Mucosa of descending colon (tissue), 3 donors: ENCODE measurements around the gene OPN4. TPM values are rescaled to one million over a fixed set of nuclear protein-coding genes. Genes with fewer than 3 reads are reported as not detected.

Experiments
- ATAC-seq: fragments of 200-7000 bp; cut with Tn5 transposase; one replicate; pipeline ENCODE4 v1.9.1; 2020; ENCODE audit warnings: mild to moderate bottlenecking, moderate library complexity
- DNase-seq, 3 donors: peaks; one replicate each; pipeline ENCODE4 v3.0.0-alpha.2; 2020
- H3K36me3 ChIP-seq: fragments of 200-600 bp; one replicate; pipeline ENCODE4 v1.8.0; 2021; ENCODE audit warnings: low read depth, mild to moderate bottlenecking
- H3K4me1 ChIP-seq: fragments of 200-600 bp; one replicate; pipeline ENCODE4 v1.8.0; 2021; ENCODE audit warnings: low read depth, mild to moderate bottlenecking
- H3K4me3 ChIP-seq: fragments of 200-600 bp; one replicate; pipeline ENCODE4 v1.8.0; 2021; ENCODE audit warnings: mild to moderate bottlenecking
- H3K9me3 ChIP-seq: fragments of 200-600 bp; one replicate; pipeline ENCODE4 v1.8.0; 2021; ENCODE audit warnings: mild to moderate bottlenecking
- intact Hi-C, 2 donors: fragments of 100-400 bp; cut with DNase I in 1 of 2; cut with micrococcal nuclease in 1 of 2; formaldehyde crosslinking; loops; one replicate each; pipeline versions ENCODE4 v1.11.0 to v1.11.1; 2022; cut with DNase I, micrococcal nuclease
- total RNA-seq, 3 donors: library from RNA; stranded (reverse); fragmentation: NEBNext Ultra II Directional in 2 of 3; extraction: Animal tissue kit (Norgen Biotek cat#: 25700) in 2 of 3; gene quantifications; one replicate each; pipeline versions ENCODE4 v1.2.1 to v1.2.4, GENCODE V29; 2021 to 2023
- TF ChIP-seq, protein P1 (sequence below): fragments of 200-600 bp; IDR thresholded peaks from one replicate; pipeline ENCODE4 v1.8.0; 2022; ENCODE audit warnings: antibody characterized with exemption, mild to moderate bottlenecking
- donor health status: DM: no; HTN: no; CAD: no; lungs with moderate emphysema.
- donor health status: DM: no; HTN: no; CAD: no.
- donor health status: DM: no; HTN: yes; CAD: no.

Gene OPN4
- total RNA-seq, 3 donors from 2014 or later = 0.20 TPM; not detected in 2

GRCh38 chr10:86651631-86652331, 2.6 kb upstream of the OPN4 start:
- DNase-seq = no peak
- Histone ChIP-seq H3K4me3 (no peak overlapping the region), H3K4me1 (peaks cover 12% of the 10 kb centered on the region)

GRCh38 chr10:86652361-86653202, 1.8 kb upstream of the OPN4 start:
- Histone ChIP-seq H3K4me1 (peaks cover 12% of the 10 kb centered on the region), H3K4me3 (no peak overlapping the region), H3K36me3 (no peaks in the 10 kb centered on the region), H3K9me3 (no peaks in the 10 kb centered on the region)
- intact Hi-C loops = no loop called here
- no peak for DNase-seq
- TF ChIP-seq, protein P1, sequence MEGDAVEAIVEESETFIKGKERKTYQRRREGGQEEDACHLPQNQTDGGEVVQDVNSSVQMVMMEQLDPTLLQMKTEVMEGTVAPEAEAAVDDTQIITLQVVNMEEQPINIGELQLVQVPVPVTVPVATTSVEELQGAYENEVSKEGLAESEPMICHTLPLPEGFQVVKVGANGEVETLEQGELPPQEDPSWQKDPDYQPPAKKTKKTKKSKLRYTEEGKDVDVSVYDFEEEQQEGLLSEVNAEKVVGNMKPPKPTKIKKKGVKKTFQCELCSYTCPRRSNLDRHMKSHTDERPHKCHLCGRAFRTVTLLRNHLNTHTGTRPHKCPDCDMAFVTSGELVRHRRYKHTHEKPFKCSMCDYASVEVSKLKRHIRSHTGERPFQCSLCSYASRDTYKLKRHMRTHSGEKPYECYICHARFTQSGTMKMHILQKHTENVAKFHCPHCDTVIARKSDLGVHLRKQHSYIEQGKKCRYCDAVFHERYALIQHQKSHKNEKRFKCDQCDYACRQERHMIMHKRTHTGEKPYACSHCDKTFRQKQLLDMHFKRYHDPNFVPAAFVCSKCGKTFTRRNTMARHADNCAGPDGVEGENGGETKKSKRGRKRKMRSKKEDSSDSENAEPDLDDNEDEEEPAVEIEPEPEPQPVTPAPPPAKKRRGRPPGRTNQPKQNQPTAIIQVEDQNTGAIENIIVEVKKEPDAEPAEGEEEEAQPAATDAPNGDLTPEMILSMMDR = no peak
- ATAC-seq = no peak

More at GRCh38 chr10:86651631-86652331, 2.6 kb upstream of the OPN4 start:
- no peaks in the 10 kb centered on the region for H3K36me3 ChIP-seq
- TF ChIP-seq, protein P1 = no peak
- ATAC-seq = no peak
- intact Hi-C loops = no loop called here
- no peaks in the 10 kb centered on the region for H3K9me3 ChIP-seq

DNA sequence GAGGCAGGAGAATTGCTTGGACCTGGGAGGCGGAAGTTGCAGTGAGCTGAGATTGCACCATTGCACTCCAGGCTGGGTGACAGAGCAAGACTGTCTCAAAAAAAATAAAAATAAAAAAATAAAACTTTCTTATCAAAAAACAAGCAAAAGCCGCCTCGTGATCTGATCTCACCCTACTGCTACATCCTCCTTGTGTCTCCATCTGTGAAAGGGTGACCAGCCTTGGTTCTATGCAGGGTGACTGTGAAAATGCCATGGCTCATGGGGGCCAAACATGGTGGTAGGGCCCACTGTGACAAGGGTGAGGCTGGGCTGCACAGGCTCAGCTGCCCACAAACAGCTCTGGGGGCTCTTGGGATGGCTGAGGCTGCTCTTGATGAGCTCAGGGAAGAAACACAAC, 968 bp upstream of the OPN4 start:
- ATAC-seq (no peak), DNase-seq (no peak)
- H3K4me1 ChIP-seq = peaks cover 12% of the 10 kb centered on the region

DNA sequence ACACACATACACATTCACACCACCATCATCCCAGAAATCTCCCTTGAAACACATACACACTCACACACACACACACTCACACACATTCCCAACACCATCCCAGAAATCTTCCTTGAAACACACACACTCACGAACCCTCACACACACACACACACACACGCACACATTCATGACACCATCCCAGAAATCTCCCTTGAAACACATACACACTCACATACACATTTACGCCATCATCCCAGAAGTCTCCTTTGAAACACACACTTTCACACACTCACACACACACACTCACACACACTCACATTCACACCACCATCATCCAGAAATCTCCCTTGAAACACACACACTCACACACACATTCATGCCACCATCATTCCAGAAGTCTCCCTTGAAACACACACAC, 360 bp upstream of the OPN4 start:
- intact Hi-C loops = no loop called here
- no peak for ATAC-seq
- DNase-seq = no peak
- Histone ChIP-seq H3K36me3 (no peaks in the 10 kb centered on the region), H3K4me3 (no peak overlapping the region), H3K9me3 (no peaks in the 10 kb centered on the region), H3K4me1 (peaks cover 8% of the 10 kb centered on the region)
- TF ChIP-seq, protein P1 = no peak

More for the DNA sequence above, 968 bp upstream of the OPN4 start:
- no peaks in the 10 kb centered on the region for H3K9me3 ChIP-seq
- H3K4me3 ChIP-seq = no peak overlapping the region
- intact Hi-C loops = no loop called here
- no peaks in the 10 kb centered on the region for H3K36me3 ChIP-seq
- TF ChIP-seq, protein P1 = no peak

GRCh38 chr10:86655173-86655540, 810 bp downstream of the OPN4 start:
- DNase-seq (no peak), ATAC-seq (no peak)
- H3K4me1 ChIP-seq = no peaks in the 10 kb centered on the region
- H3K4me3 ChIP-seq = no peak overlapping the region
- H3K9me3 ChIP-seq = no peaks in the 10 kb centered on the region
- H3K36me3 ChIP-seq = no peaks in the 10 kb centered on the region
- TF ChIP-seq, protein P1 = no peak
- intact Hi-C loops = no loop called here
